Left ventricle myocardium inferior (tissue), 1 donor: ENCODE data around the gene RFK. TPM values are rescaled to one million over a fixed set of nuclear protein-coding genes. Genes with fewer than 3 reads are reported as not detected.
"Not testable (repeated sequence)": the region's sequence is repeated elsewhere in the genome, so short reads cannot be mapped to it uniquely, and the experiment has no call there.

Experiments
- DNase-seq: peaks from one replicate; pipeline ENCODE4 v3.0.0-alpha.2; 2020
- H3K27ac ChIP-seq: fragments of 200-600 bp; replicated peaks from 2 replicates; pipeline ENCODE4 v1.8.0; 2021
- H3K27me3 ChIP-seq: fragments of 200-600 bp; 2 replicates; pipeline ENCODE4 v1.8.0; 2021; ENCODE audit warnings: low read depth
- H3K36me3 ChIP-seq: fragments of 200-600 bp; 2 replicates; pipeline ENCODE4 v1.8.0; 2021
- H3K4me1 ChIP-seq: fragments of 200-600 bp; 2 replicates; pipeline ENCODE4 v1.8.0; 2021
- H3K4me3 ChIP-seq: fragments of 200-600 bp; 2 replicates; pipeline ENCODE4 v1.8.0; 2021; ENCODE audit warnings: mild to moderate bottlenecking, moderate library complexity
- H3K9me3 ChIP-seq: fragments of 200-600 bp; replicated peaks from 2 replicates; pipeline ENCODE4 v1.8.0; 2021
- CTCF ChIP-seq: fragments of 200-600 bp; IDR thresholded peaks from 2 replicates; pipeline ENCODE4 v1.8.0; 2021; ENCODE audit warnings: antibody characterized with exemption, mild to moderate bottlenecking, borderline replicate concordance
- intact Hi-C: fragments of 100-400 bp; cut with micrococcal nuclease; formaldehyde crosslinking; loops from one replicate; pipeline ENCODE4 v1.11.0; 2022
- total RNA-seq: library from RNA; stranded (reverse); fragmentation: NEBNext Ultra II Directional; extraction: Animal tissue kit (Norgen Biotek cat#: 25700); gene quantifications from one replicate; pipeline ENCODE4 v1.2.1, GENCODE V29; 2021
- donor health status: DM: no; HTN: yes; CAD: no; lungs with severe emphysema.

RFK gene
- total RNA-seq, 1 donor from 2014 or later = 24.0 TPM

GRCh38 chr9:76366275-76366674 is 28.0 kb downstream of the RFK start:
- no peak for DNase-seq
- Histone ChIP-seq H3K27me3 (no peaks in the 10 kb centered on the region), H3K36me3 (no peaks in the 10 kb centered on the region), H3K4me3 (no peak overlapping the region), H3K4me1 (peaks cover 7% of the 10 kb centered on the region), H3K9me3 (no peaks in the 10 kb centered on the region), H3K27ac (no peak overlapping the region)
- no peak for TF ChIP-seq CTCF
- intact Hi-C loops = no loop called here

GRCh38 chr9:76365028-76365427 is 29.2 kb downstream of the RFK start:
- H3K4me3 ChIP-seq = no peak overlapping the region
- intact Hi-C loops = no loop called here
- no peaks in the 10 kb centered on the region for H3K27me3 ChIP-seq
- TF ChIP-seq CTCF = no peak
- no peaks in the 10 kb centered on the region for H3K9me3 ChIP-seq
- no peaks in the 10 kb centered on the region for H3K36me3 ChIP-seq
- peaks cover 7% of the 10 kb centered on the region for H3K4me1 ChIP-seq
- no peak for DNase-seq
- H3K27ac ChIP-seq = no peak overlapping the region

GRCh38 chr9:76363032-76363395 is 31.2 kb downstream of the RFK start:
- no peaks in the 10 kb centered on the region for H3K27me3 ChIP-seq
- TF ChIP-seq CTCF = no peak
- no peak overlapping the region for H3K4me3 ChIP-seq
- H3K36me3 ChIP-seq = no peaks in the 10 kb centered on the region
- H3K4me1 ChIP-seq = no peaks in the 10 kb centered on the region
- no peaks in the 10 kb centered on the region for H3K9me3 ChIP-seq
- intact Hi-C loops = no loop called here
- DNase-seq = no peak
- no peak overlapping the region for H3K27ac ChIP-seq

- H3K27ac ChIP-seq, intact Hi-C loops, H3K4me3 ChIP-seq, H3K36me3 ChIP-seq, H3K4me1 ChIP-seq, DNase-seq, H3K27me3 ChIP-seq, H3K9me3 ChIP-seq: not testable (repeated sequence)
Observed at GRCh38 chr9:76362332-76363031, 31.7 kb downstream of the RFK start.

GRCh38 chr9:76359766-76360165 is 34.5 kb downstream of the RFK start:
- no peak for TF ChIP-seq CTCF
- H3K36me3 ChIP-seq = no peaks in the 10 kb centered on the region
- DNase-seq = no peak
- no peaks in the 10 kb centered on the region for H3K27me3 ChIP-seq
- H3K4me3 ChIP-seq = no peak overlapping the region
- no peaks in the 10 kb centered on the region for H3K9me3 ChIP-seq
- no peaks in the 10 kb centered on the region for H3K4me1 ChIP-seq
- intact Hi-C loops = no loop called here
- no peak overlapping the region for H3K27ac ChIP-seq

GRCh38 chr9:76359365-76359764 is 34.9 kb downstream of the RFK start:
- Histone ChIP-seq H3K4me3 (no peak overlapping the region), H3K9me3 (no peaks in the 10 kb centered on the region), H3K27me3 (no peaks in the 10 kb centered on the region), H3K4me1 (no peaks in the 10 kb centered on the region), H3K27ac (no peak overlapping the region), H3K36me3 (no peaks in the 10 kb centered on the region)
- DNase-seq = no peak
- intact Hi-C loops = no loop called here
- no peak for TF ChIP-seq CTCF
